ENCODE measurements around the gene JARID2.

DNA sequence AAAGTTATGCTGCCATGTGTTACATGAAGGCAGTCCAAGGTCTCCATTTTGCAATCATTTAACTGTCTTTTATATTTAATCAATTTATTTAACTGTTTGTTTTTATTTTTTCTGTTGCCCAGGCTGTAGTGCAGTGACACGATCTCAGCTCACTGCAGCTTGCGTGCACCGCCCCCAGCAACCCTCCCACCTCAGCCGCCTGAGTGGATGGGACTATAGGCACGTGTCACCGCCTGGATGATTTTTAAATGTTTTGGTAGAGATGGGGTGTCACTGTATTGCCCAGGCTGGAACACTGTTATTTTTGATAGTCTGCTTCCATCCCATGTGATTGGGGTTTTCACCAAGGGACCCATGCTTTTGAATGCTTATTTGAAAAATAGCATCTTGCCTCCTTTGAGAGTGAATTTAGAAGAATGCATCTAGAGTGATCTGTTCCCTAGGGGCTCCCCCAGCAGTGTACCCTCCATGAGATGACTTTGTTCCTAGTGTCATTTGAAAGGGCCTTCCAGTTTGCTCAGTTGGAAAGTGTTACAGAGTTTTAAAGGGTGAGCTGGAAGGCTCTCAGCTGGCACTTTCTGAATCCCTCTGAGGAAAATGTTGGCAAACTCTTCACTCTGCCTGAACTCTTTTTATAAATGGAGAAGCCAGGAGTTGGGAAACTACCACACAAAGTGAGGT, 143.4 kb downstream of the JARID2 start:
- TF ChIP-seq POLR2AphosphoS5 (IDR thresholded peaks at IDR 0.05; ENCODE audit: low read depth, low read length) (no peak), ZNF746 (CRISPR knock-in tag; IDR thresholded peaks at IDR 0.05) (no peak), MAFK (conservative IDR thresholded peaks at IDR 0.05 in 1 of 2, IDR thresholded peaks at IDR 0.05 in 1 of 2; ENCODE audit: low read length in 2 of 2) (no peak), GATAD1 (CRISPR knock-in tag; IDR thresholded peaks at IDR 0.05) (no peak), TRIM24 (CRISPR knock-in tag; IDR thresholded peaks at IDR 0.05) (no peak), DPF2 (CRISPR knock-in tag; IDR thresholded peaks at IDR 0.05; ENCODE audit: borderline replicate concordance, low read depth) (no peak), RARA (CRISPR knock-in tag; IDR thresholded peaks at IDR 0.05) (no peak), ZNF12 (CRISPR knock-in tag; IDR thresholded peaks at IDR 0.05) (no peak), ZNF232 (CRISPR knock-in tag; IDR thresholded peaks at IDR 0.05; ENCODE audit: borderline replicate concordance) (no peak), ZNF3 (CRISPR knock-in tag; IDR thresholded peaks at IDR 0.05) (no peak), ZBTB38 (CRISPR knock-in tag; IDR thresholded peaks at IDR 0.05) (no peak)
- TF ChIP-seq, protein P1, sequence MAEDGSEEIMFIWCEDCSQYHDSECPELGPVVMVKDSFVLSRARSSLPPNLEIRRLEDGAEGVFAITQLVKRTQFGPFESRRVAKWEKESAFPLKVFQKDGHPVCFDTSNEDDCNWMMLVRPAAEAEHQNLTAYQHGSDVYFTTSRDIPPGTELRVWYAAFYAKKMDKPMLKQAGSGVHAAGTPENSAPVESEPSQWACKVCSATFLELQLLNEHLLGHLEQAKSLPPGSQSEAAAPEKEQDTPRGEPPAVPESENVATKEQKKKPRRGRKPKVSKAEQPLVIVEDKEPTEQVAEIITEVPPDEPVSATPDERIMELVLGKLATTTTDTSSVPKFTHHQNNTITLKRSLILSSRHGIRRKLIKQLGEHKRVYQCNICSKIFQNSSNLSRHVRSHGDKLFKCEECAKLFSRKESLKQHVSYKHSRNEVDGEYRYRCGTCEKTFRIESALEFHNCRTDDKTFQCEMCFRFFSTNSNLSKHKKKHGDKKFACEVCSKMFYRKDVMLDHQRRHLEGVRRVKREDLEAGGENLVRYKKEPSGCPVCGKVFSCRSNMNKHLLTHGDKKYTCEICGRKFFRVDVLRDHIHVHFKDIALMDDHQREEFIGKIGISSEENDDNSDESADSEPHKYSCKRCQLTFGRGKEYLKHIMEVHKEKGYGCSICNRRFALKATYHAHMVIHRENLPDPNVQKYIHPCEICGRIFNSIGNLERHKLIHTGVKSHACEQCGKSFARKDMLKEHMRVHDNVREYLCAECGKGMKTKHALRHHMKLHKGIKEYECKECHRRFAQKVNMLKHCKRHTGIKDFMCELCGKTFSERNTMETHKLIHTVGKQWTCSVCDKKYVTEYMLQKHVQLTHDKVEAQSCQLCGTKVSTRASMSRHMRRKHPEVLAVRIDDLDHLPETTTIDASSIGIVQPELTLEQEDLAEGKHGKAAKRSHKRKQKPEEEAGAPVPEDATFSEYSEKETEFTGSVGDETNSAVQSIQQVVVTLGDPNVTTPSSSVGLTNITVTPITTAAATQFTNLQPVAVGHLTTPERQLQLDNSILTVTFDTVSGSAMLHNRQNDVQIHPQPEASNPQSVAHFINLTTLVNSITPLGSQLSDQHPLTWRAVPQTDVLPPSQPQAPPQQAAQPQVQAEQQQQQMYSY (CRISPR knock-in tag; IDR thresholded peaks at IDR 0.05) = no peak
- TF ChIP-seq, protein P2, sequence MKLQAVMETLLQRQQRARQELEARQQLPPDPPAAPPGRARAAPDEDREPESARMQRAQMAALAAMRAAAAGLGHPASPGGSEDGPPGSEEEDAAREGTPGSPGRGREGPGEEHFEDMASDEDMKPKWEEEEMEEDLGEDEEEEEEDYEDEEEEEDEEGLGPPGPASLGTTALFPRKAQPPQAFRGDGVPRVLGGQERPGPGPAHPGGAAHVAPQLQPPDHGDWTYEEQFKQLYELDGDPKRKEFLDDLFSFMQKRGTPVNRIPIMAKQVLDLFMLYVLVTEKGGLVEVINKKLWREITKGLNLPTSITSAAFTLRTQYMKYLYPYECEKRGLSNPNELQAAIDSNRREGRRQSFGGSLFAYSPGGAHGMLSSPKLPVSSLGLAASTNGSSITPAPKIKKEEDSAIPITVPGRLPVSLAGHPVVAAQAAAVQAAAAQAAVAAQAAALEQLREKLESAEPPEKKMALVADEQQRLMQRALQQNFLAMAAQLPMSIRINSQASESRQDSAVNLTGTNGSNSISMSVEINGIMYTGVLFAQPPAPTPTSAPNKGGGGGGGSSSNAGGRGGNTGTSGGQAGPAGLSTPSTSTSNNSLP (IDR thresholded peaks at IDR 0.05; ENCODE audit: low read depth, low read length) = no peak
- TF ChIP-seq, protein P3, sequence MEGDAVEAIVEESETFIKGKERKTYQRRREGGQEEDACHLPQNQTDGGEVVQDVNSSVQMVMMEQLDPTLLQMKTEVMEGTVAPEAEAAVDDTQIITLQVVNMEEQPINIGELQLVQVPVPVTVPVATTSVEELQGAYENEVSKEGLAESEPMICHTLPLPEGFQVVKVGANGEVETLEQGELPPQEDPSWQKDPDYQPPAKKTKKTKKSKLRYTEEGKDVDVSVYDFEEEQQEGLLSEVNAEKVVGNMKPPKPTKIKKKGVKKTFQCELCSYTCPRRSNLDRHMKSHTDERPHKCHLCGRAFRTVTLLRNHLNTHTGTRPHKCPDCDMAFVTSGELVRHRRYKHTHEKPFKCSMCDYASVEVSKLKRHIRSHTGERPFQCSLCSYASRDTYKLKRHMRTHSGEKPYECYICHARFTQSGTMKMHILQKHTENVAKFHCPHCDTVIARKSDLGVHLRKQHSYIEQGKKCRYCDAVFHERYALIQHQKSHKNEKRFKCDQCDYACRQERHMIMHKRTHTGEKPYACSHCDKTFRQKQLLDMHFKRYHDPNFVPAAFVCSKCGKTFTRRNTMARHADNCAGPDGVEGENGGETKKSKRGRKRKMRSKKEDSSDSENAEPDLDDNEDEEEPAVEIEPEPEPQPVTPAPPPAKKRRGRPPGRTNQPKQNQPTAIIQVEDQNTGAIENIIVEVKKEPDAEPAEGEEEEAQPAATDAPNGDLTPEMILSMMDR (CRISPR knock-in tag; IDR thresholded peaks at IDR 0.05) = no peak

All from HepG2 (cell line).